NCI-H1092 treated with DMSO at 0.1 percent for 48 hours (cell line): ENCODE data around the gene POLDIP3.
"Not testable (repeated sequence)": the region's sequence is repeated elsewhere in the genome, so short reads cannot be mapped to it uniquely, and the experiment has no call there.

ENCODE experiments used
- DNase-seq: peaks from one replicate; lab custom pipeline; 2025; lab: John Stamatoyannopoulos, UW

The POLDIP3 gene

DNA sequence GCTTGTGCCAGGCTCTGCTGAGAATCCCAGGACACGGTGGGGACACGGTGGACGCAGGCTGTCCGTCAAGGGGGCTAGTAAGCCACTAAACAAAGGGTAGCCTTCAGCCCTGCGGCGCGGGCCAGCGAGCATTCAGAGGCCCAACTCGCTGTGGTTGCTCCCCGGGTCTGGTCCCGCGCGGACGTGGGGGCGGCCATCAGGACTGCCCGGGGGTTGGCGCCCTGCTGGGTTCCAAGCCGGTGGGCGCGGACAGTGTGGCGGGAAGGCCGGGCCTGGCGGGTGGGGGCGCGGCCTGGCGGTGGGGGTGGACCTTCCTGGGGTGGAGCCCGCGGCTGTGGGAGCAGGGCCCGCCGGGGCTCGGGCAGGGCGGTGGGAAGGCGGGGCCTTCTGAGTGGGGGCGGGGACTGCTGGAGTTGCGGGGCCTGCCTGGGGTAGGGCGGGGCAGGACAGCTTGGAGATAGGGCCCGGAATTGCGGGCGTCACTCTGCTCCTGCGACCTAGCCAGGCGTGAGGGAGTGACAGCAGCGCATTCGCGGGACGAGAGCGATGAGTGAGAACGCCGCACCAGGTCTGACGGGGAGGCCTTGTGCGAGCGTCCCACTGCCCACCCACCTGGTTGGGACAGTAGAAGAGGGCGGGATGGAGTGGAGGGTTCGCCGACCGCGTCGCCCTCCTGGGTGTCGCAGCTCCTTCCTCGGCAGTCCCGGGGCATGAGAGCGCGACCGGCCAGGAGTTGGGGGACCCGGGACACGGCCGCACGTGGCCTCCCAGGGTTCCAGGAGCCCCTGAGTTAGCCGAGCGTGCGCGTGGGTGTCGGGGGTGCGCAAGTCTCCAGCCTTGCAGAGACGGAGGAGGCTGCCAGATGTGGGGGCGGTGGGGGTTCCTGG, 61.0 kb downstream of the POLDIP3 start, which contains the start of gene SERHL2:
TSS of gene SERHL2 (plus strand) at position 482 of the 887 bp plus-strand sequence. CDS start at position 547, 65 bp downstream.
- DNase-seq = peak; percentile 40

DNA sequence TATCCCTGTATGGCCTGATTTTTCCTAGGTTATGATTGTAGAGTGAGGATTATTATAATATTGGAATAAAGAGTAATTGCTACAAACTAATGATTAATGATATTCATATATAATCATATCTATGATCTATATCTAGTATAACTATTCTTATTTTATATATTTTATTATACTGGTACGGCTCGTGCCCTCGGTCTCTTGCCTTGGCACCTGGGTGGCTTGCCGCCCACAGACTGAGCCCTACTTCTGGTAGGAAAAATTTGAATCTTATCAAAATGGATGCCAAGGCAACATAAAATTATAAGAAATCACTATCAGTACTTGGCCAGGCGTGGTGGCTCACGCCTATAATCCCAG, 62.4 kb downstream of the POLDIP3 start:
- not testable (repeated sequence) for DNase-seq

DNA sequence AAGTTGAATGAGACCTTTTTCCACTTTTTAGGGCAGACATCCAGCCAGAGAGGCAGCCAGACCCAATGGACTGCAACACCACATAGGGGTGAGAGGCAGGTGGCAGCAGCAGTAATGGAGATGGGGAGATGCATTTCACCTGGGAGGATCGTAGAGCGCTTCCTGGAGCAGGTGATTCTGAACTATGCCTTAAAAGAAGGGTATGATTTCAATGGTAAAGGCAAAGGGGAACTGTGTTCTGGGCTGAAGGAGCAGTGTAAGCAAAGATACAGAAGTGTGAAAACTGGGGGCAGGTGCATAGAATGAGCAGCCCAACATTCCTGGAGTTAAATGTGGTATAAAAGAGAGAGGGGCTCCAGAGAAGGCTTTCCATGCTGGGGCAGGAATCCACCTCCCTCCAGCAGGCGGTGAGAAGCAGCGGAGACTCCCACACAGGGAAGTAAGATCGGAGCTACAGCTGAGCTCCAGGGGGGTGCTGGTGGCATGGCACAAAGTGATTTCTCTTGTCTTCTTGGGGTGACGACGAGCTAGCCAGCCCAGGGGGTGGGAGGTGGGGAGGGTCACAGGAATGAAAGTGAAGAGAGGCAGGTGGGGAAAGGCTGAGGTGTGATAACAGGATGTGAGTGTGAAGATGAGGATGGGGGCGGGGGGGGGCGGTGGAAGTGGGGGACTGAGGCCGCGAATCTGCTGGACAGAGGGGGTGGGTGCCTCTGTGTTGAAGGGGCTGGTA, 65.2 kb downstream of the POLDIP3 start:
- DNase-seq = no peak

DNA sequence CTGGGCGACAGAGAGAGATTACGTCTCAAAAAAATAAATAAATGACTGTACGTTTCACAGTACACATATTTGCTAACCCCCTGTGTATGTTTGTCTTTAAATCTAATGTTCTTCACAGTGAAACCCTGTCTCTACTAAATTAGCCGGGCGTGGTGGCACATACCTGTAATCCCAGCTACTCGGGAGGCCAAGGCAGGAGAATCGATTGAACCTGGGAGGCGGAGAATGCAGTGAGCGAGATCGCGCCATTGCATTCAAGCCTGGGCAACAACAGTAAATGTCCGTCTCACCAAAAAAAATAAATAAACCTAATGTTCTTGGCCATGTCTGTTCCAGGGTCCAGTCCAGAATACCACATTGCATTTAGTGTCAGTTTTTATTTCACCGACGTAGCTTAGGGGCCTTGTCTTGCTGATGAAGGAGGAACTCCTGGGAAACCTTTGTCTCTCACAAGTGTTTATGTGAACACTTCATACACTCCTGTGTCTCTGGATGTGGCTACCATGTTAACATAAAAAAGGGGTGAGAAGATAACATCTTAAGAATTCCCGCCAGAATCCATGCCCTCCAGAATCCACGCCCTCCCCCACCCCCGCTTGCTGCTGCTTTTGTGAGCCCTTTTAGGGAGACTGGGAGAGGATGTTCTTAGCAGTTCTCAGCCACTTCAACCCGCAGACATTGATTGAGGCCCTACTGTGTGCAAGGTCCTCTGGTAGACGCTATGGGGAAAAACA, 65.9 kb downstream of the POLDIP3 start:
- no peak for DNase-seq

DNA sequence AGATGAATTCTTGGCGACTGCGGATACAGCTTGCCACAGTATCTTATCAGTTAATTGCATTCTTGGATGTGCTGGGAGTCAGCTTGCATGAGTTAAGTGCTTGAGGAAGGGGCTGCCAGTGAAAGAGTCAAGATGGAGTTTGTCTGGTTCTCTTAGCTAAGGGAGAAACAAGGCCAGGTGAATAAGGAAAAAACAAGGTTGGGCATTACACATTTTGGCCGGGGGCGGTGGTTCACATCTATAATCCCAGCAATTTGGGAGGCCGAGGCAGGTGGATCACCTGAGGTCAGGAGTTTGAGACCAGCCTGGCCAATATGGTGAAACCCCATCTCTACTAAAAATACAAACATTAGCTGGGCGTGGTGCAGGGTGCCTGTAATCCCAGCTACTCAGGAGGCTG, 66.6 kb downstream of the POLDIP3 start:
- not testable (repeated sequence) for DNase-seq

DNA sequence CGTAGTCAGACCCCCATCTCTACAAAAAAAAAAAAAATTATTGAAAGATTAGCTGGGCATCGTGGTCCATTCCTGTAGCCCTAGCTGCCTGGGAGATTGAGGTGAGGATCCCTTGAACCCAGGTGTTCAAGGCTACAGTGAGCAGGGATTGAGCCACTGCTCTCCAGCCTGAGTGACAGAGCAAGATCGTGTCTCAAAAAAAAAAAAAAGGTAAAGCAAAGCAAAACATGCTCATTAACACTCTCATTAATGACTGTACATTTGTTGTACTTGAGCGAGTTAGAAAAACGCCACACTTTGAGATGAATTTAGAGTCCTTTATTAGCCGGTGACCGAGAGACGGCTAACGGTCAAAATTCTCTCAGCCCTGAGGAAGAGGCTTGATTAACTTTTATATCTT, 67.1 kb downstream of the POLDIP3 start:
- no peak for DNase-seq

DNA sequence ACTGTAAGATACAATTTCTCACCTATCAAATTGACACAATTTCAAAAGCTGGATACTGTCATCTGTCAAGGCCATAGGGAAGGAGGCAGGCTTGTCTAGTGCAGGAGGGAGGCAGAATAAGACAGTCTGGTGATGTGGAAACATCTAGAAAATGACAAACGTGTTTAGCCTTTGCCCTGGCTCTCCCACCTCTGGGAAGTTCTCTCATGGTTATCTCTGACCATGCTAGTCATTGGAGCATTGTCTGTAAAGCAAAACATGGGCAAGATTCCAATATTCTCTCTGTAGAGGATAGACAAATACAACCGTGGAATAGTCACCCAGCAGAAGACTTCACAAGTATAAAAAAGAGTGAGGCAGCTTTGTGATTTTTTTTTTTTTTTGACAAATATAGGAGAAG, 70.0 kb downstream of the POLDIP3 start:
- DNase-seq = peak; percentile 36

DNA sequence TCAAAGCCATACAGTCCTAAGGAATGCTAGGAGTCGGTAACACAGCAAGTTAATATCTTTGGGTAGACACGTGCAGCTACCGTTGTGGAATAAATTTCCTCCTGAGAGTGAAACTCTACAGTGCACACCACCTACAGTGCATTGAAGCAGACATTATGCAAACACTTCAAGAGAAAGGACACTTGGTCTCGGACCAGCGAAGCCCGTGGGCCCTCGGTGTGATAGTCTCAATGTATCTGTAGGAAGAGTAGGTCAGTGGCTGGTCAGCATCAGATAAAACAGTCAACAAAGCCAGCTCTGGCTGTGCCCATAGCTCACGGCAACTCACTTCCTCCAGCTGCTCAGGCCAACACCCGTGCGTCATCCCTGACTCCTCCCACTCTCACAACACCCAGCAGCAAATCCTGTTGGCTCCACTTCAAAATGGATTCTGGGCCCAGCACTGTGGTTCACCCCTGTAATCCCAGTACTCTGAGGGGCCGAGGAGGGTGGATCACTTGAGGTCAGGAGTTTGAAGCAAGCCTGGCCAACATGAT, 75.4 kb downstream of the POLDIP3 start:
- DNase-seq = not testable (repeated sequence)

DNA sequence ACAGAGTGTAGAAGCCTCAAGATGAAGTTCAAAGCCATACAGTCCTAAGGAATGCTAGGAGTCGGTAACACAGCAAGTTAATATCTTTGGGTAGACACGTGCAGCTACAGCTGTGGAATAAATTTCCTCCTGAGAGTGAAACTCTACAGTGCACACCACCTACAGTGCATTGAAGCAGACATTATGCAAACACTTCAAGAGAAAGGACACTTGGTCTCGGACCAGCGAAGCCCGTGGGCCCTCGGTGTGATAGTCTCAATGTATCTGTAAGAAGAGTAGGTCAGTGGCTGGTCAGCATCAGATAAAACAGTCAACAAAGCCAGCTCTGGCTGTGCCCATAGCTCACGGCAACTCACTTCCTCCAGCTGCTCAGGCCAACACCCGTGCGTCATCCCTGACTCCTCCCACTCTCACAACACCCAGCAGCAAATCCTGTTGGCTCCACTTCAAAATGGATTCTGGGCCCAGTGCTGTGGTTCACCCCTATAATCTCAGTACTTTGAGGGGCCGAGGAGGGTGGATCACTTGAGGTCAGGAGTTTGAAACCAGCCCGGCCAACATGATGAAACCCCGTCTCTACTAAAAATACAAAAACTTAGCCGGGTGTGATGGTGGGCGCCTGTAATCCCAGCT, 77.4 kb downstream of the POLDIP3 start:
- DNase-seq = not testable (repeated sequence)

DNA sequence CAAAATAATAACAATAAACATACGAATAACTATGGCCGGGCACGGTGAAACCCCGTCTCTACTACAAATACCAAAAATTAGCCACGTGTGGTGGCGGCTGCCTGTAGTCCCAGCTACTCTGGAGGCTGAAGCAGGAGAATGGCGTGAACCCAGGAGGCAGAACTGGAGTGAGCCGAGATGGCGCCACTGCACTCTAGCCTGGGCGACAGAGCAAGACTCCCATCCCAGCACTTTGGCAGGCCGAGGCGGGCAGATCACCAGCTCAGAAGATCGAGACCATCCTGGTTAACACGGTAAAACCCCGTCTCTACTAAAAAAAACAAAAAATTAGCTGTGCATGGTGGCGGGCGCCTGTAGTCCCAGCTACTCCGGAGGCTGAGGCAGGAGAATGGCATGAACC, 78.0 kb downstream of the POLDIP3 start:
- DNase-seq = not testable (repeated sequence)

DNA sequence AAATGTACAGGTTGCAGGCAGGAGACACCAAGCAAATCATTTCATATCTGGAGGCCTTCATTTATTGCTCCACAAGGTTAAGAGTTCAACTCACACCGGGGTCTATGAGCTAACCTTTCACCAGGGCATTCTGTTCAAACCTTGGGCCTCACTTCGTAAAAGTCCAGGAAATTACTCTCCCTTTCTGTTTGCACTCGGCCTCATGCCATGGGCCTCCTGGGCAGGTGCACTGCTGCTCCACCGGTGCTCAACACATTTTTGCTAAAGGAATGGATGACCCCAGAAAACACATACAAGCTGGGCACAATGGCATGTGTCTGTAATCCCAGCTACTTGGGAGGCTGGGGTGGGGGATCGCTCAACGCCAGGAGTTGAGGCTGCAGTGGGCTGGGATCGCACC, 78.5 kb downstream of the POLDIP3 start:
- no peak for DNase-seq

DNA sequence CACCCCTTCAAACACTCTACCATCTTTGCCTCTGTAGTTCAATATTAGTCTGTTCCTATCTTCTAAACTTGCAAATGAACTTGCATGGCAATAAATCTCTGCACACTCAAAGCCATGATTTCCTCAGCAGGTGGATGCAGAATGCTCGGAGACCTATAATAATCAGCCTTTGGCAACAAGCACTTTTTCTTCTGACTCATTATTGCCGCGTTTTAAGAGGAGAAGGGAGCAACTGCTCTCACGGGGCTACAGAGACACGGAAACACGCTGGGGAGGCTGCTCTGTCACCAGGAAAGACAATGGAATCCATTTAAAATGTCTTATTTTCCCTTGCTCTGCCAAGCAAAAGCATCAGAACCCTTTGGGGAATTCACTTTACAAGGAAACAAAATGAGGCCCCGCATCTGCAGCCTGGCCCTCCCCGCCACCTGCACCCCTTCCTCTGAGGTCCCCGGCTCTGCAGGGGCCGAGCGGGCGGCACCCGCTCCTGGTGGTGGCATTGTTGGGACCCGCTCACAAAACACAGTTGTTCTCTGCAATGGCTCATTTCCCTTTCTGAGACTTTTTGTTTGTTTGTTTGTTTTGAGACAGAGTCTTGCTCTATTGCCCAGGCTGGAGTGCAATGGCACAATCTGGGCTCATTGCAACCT, 79.5 kb downstream of the POLDIP3 start:
- not testable (repeated sequence) for DNase-seq
